ENCODE measurements around the gene LGR6.
A peak's percentile ranks its signal among the peaks of the same experiment; 100 is the strongest.
"Not testable (repeated sequence)": the region's sequence is repeated elsewhere in the genome, so short reads cannot be mapped to it uniquely, and the experiment has no call there.

The LGR6 gene

DNA sequence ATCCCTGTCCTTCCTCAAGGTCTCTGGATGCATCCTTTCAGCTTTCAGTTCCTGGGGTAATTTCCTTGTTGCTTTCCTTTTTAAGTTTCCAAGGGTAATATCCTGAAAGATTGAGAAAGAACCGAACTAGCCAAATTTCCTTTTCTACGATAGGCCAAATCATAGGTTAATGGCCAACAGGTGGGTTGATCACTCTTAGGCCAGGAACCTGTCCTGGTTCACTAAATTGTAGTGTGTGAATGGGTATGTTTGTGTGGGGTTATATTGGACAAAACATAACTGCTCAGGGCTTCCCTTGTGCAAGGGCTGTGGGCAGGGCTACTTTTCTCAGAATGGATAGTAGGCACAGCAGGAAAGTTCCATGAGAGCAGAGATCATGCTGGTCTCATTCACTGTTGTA is 131.0 kb downstream of the LGR6 start:
- DNase-seq (ENCODE audit: low read depth, low spot score): no peak

GRCh38 chr1:202329891-202330290 is 136.3 kb downstream of the LGR6 start:
- DNase-seq (ENCODE audit: low read depth, low spot score): no peak

GRCh38 chr1:202333861-202334260 is 140.3 kb downstream of the LGR6 start:
- no peak for DNase-seq (ENCODE audit: low read depth, low spot score)

DNA sequence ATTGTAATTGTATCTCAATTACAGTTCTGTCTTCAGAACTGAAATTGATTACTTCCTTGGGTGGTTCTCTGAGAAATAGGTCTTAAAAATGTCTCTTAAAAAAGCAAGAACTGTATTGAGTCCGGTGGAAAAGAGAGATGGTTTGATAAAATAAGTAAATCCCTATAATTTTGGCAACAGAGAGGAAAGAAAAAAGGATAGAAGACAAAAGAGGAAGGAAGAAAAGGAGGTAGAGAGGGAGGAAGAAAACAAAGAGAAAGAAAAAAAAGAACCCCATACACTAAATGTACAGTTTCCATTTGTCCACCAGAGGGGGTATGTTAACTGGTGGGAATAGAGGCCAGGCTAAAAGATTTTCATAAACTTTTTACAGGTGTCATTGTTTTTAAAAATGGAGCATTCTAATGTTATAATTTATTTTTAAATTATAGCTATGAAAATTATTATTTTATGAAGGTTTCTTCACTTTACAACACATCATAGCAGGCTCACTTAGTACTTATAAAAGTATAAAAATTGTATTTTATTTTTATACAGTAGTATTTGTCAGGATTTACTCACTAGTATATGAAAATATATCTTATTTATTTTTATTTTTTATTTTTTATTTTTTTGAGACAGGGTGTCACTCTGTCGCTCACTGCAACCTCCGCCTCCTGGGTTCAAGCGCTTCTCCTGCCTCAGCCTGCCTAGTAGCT is 150.2 kb downstream of the LGR6 start:
- DNase-seq (ENCODE audit: low read depth, low spot score): no peak

GRCh38 chr1:202348005-202348508 is 154.5 kb downstream of the LGR6 start:
- no peak for DNase-seq (ENCODE audit: low read depth, low spot score)

DNA sequence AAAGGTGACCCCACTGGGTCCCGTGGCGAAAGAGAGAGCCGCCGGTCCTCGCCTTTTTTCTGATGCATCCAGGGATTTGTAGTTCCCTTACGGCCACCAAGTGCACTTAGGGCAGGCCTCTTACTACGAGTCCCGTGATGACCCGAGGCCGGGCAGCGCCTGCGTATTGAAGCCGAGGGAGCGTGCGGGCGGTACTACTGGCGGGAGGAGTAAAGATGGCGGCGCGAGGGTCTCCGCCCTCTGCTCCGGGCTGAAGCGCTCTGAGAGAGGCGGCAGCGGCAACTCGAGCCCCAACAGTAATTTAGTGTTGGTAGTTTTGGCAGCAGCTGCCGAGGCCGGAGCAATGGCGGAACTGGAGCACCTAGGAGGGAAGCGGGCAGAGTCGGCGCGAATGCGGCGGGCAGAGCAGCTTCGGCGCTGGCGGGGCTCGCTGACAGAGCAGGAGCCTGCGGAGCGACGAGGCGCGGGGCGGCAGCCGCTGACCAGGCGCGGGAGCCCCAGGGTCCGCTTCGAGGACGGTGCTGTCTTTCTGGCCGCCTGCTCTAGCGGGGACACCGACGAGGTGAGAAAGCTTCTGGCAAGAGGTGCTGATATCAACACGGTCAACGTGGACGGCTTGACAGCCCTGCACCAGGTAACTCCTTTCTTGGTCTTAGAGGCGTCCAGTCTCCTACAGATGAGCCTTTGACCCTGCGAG is 155.1 kb downstream of the LGR6 start, which contains the start of gene PPP1R12B:
PPP1R12B (plus strand) TSS at position 191 of the 697 bp plus-strand sequence; CDS start at position 344, 153 bp downstream.
- DNase-seq (ENCODE audit: low read depth, low spot score): peak; percentile 98

DNA sequence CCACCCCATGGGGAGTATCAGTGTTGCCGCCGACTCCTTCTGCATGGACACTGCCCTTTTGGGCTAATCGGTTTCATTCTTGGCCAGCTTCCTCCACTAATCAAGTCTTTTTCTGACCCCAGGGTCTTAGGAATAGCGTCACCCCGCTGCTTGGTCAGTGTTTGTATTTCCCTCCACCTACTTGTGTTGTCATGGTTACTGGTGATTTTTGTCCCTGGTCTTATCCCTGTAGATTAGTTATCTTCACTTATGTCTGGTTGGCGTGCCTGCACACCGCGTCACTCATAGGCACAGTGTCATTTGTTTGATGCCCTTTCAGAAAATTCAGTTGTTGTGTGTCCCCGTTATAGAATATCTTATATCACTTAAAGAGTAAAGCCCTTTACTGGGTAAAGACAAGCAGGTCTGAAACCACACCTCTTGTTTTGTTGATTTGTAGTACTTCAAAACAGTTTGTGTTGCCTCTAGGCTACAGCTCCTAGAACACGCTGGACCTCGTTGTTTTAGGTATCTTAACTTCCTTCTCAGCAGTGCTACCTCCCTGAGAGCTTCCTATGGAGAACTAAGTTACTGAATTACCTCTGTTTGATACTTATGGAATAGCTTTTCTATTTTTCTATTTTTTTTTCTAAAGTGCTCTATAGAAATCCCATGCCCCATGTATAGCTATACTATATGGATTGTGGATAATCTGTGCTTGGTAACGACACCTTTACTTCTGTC is 155.8 kb downstream of the LGR6 start:
- no peak for DNase-seq (ENCODE audit: low read depth, low spot score)

- no peak for DNase-seq (ENCODE audit: low read depth, low spot score)
These were observed 158.1 kb downstream of the LGR6 start for GRCh38 chr1:202351725-202352124.

GRCh38 chr1:202352583-202353197 is 159.1 kb downstream of the LGR6 start:
- DNase-seq (ENCODE audit: low read depth, low spot score): not testable (repeated sequence)

DNA sequence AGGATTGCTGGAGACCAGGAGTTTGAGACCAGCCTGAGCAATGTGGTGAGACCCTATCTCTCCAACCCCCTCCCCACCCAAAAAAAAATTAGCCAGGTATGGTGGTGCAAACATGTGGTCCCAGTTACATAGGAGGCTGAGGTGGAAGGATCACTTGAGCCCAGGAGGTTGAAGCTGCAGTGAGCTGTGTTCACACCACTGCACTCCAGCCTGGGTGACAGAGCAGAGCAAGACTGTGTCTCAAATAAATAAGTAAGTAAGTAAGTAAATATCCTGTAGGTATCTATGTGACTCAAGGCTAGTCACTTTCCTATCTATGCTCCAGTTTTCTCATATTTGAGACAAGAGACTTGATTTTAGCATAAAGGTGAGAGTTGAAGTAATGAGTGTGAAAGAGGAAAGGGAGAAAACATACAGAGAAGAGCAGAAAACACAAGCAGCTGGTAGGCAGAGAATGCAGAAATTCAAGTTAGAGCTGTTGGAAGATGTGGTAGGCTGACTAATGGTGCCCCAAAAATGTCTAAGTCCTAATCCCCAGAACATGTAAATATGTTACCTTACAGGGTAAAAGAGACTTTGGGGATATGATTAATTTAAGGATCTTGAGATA is 162.4 kb downstream of the LGR6 start:
- DNase-seq (ENCODE audit: low read depth, low spot score): no peak

DNA sequence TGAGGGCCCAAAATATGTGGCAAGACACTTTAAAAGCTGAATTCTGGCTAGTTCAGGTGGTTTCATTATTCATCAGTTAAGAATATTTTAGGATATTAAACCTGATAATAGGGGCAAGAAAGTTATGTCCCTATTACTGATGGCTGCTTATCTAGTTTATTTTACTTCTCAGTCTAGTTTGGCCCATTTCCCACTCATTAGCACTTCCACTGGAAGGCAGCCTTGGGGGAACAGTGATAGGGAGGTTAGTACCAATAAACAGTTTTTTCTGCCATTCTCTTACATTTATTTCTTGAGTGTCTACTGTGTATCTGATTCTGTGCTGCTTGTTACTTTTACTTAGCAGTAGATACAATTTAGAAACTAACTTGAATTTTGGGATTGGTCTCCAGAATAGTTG is 163.9 kb downstream of the LGR6 start:
- DNase-seq (ENCODE audit: low read depth, low spot score): no peak

DNA sequence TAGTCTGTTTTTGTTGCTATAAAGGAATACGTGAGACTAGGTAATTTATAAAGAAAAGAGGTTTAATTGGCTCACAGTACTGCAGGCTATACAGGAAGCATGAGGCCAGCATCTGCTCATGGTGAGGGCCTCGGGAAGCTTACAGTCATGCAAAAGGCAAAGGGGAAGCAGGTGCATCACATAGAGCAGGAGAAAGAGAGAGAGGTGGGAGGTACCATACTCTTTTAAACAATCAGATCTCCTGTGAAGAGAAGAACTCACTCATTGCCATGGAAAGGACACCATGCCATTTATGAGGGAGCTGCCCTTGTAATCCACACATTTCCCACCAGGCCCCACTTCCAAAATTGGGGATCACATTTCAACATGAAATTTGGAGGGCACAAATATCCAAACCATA is 167.6 kb downstream of the LGR6 start:
- DNase-seq (ENCODE audit: low read depth, low spot score): no peak

- DNase-seq (ENCODE audit: low read depth, low spot score): no peak
These were observed 168.1 kb downstream of the LGR6 start for GRCh38 chr1:202361701-202362100.

DNA sequence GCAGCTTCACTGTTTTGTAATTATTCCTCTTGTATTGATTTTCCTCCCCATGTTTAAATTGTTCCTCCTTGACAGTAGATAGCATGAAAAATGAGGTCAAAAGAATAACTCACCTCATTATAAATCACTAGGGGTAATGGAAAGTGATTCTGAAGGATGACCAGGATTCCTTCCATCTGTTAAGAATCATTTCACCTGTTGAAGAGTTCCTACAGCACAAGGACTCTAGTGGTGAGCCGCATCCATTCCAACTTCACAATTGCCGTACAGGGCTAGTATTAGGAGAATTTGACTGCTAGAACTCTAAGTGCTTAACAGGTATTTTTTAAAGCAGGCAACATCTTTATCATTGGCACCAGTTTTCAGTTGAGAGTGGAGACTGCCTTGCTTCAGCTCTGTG is 168.6 kb downstream of the LGR6 start:
- no peak for DNase-seq (ENCODE audit: low read depth, low spot score)

GRCh38 chr1:202365092-202365815 is 171.7 kb downstream of the LGR6 start:
- no peak for DNase-seq (ENCODE audit: low read depth, low spot score)

- DNase-seq (ENCODE audit: low read depth, low spot score): no peak
These were observed 173.7 kb downstream of the LGR6 start for GRCh38 chr1:202367271-202367670.

Measured in smooth muscle cell of the brain vasculature (primary cell).